GM18868 (cell line): ENCODE data around the gene PDIA5.

ENCODE experiments used
- ATAC-seq: cut with Tn5 transposase; IDR thresholded peaks from one replicate; pipeline ENCODE4 v1.9.1; 2021; ENCODE audit warnings: mild to moderate bottlenecking, moderate library complexity; ENCODE audit not compliant: unreplicated experiment

PDIA5 gene

GRCh38 chr3:123066896-123067688, at the start of gene PDIA5:
Gene PDIA5, plus strand, starts transcription at chr3:123067025. Its CDS starts 140 bp downstream, at chr3:123067165.
- peak; percentile 91 for ATAC-seq

- no peak for ATAC-seq
Observed at GRCh38 chr3:123018683-123019082, 48.1 kb upstream of the PDIA5 start.

GRCh38 chr3:123019161-123019560, 47.7 kb upstream of the PDIA5 start:
- ATAC-seq = no peak

DNA sequence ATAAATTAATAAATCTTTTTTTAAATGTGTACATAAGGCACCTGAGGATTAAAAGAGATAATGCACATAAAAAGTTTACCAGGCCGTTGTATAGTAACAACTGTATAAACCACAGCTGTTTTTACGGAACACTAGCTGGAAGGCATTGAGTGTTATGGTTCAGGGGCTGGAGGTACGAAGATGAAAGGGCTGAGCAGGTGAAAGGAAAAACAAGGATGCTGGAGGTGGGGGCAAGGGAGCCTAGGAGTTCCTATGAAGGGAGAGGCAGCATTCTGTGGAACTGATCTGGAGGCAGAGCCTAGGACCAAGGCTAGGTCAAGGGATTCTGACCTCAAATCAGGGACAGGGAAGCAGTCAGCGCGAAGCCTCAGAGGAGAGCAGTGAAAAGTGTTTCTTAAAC, 47.2 kb upstream of the PDIA5 start:
- ATAC-seq = no peak

DNA sequence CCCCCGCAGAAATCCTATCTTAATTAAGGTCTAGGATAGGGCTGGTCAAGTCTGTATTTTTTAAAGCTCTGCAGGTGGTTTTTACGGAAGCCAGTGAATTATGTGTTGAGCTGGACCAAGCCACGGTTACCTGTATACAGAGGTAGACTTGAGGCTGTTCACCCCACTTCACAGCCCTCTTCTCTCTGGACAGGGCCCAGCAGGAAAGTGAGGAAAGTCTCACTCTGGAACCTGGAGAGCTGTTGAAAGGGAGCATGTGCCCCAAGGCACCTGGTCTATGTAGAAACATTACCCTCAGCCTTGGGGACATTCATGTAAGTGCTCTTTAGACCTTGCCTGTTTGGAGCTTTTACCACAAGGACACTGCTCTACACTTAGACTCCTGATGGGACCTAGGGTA, 46.1 kb upstream of the PDIA5 start:
- ATAC-seq = no peak

DNA sequence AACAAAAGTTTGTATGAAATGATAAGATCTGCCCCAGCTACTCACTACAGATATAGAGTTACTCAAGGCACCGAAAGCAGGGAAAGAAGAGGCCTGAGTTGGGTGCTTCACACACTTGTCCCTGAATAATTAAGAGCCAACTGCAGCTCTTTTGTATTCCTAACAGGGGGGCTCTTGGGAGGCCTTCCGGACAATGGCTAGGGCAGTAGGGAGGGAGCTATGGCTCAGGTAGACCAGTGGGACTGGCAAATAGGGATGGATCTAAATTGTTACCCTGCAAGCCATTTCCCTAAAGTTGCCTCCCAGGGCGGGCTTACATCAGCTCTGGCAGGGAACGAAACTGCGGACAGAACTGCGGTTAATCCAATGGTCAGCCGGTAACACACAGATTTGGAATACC, 45.4 kb upstream of the PDIA5 start:
- ATAC-seq = no peak

DNA sequence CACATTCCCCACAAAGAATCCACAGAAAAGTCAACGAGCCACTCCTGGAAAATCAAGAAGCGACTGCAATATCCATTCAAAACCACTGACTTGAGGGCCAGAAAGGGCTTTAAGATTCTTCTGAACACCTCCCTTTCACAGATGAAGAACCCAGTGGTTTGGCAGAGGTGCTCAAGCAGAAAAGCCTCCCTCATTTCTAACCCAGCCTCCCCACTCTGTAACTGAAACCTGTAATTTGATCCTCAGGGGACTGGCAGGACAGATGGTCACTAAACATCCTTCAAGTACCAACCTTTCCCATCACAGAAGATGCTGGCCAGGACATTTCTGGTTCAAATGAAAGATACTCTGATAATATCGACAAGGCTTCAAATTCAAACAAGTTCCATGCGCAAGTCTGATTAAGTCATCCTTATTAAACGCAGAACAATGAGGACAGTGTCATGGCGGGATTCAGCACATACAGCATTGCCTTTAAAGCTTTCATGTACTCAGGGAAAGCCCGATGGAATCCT, 44.8 kb upstream of the PDIA5 start:
- ATAC-seq = no peak

GRCh38 chr3:123024056-123024455, 42.8 kb upstream of the PDIA5 start:
- no peak for ATAC-seq

GRCh38 chr3:123025642-123026521, 40.9 kb upstream of the PDIA5 start:
- no peak for ATAC-seq

GRCh38 chr3:123026565-123027291, 40.1 kb upstream of the PDIA5 start:
- ATAC-seq = no peak

GRCh38 chr3:123027292-123028232, 39.3 kb upstream of the PDIA5 start, which contains the start of gene SEMA5B:
Gene SEMA5B, minus strand, starts transcription at chr3:123027763. Its CDS starts 66,500 bp downstream, at chr3:122961263.
- no peak for ATAC-seq

GRCh38 chr3:123028233-123028828, 38.5 kb upstream of the PDIA5 start:
- no peak for ATAC-seq

- no peak for ATAC-seq
Observed at GRCh38 chr3:123031051-123031450, 35.8 kb upstream of the PDIA5 start.

GRCh38 chr3:123032057-123032456, 34.8 kb upstream of the PDIA5 start:
- ATAC-seq = no peak

GRCh38 chr3:123034120-123034519, 32.7 kb upstream of the PDIA5 start:
- ATAC-seq = no peak

- no peak for ATAC-seq
Observed at GRCh38 chr3:123034996-123035395, 31.8 kb upstream of the PDIA5 start.

- no peak for ATAC-seq
Observed at GRCh38 chr3:123036352-123037014, 30.3 kb upstream of the PDIA5 start.

DNA sequence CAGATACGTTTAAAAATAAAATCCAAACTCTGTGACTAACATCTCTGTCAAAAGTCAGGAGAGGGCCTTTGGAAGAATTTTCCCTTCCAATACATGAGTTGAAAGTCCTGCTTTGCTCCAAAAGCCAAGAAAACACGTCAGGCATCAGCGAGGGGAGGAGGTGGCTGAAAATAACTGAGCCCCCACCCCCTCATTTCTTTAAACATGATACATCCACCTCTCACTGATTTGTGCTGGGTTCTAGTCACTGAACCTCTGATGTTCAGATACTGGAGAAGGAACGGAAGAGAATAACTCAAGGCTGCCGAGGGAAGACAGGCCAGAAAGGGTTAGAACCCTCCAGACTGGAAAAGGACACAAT, 29.8 kb upstream of the PDIA5 start:
- ATAC-seq = no peak

GRCh38 chr3:123038751-123039150, 28.1 kb upstream of the PDIA5 start:
- no peak for ATAC-seq
